IMR-90 (cell line): Measurements from ENCODE around the gene SPANXN1. TPM values are rescaled to one million over a fixed set of nuclear protein-coding genes. Genes with fewer than 3 reads are reported as not detected.

Experiments
- ATAC-seq: fragments of 200-7000 bp; cut with Tn5 transposase; 2 replicates; pipeline ENCODE4 v1.9.1; 2020; ENCODE audit warnings: low read depth, mild to moderate bottlenecking, moderate library complexity
- BruUV-seq: library from RNA; stranded (reverse); fragments of 400-500 nt; replicated peaks from 2 replicates; lab custom pipeline; 2021; lab: Mats Ljungman, UMichigan
- CTCF ChIA-PET: fragments of 300-600 bp; formaldehyde crosslinking; extraction: SDS; loops from one replicate; lab custom pipeline; 2021; ENCODE audit warnings: antibody characterized with exemption; lab: Yijun Ruan, JAX
- POLR2A ChIA-PET: fragments of 300-600 bp; sonication (Branson Sonifier 250); formaldehyde crosslinking; loops from one replicate; lab custom pipeline; 2022; ENCODE audit warnings: antibody characterized with exemption; ENCODE audit not compliant: unreplicated experiment; lab: Charles Lee
- DNase-seq: peaks from one replicate; pipeline ENCODE4 v3.0.0; 2013
- H2AFZ ChIP-seq: replicated peaks from 2 replicates; pipeline ENCODE3; 2013; ENCODE audit warnings: low read length, mild to moderate bottlenecking; ENCODE audit not compliant: poor library complexity
- H2AK5ac ChIP-seq: 2 replicates; pipeline ENCODE4 v1.6.1; 2013; ENCODE audit warnings: low read depth, low read length, inconsistent platforms
- H2AK9ac ChIP-seq: replicated peaks from 2 replicates; pipeline ENCODE3; 2013; ENCODE audit warnings: mild to moderate bottlenecking, low read depth, low read length, moderate library complexity; ENCODE audit not compliant: poor library complexity
- H2BK120ac ChIP-seq: 2 replicates; pipeline ENCODE4 v1.6.1; 2013; ENCODE audit warnings: low read depth, low read length, inconsistent platforms
- H2BK15ac ChIP-seq: 3 replicates; pipeline ENCODE4 v1.6.1; 2013; ENCODE audit warnings: low read depth, low read length, inconsistent platforms
- H2BK20ac ChIP-seq: 2 replicates; pipeline ENCODE4 v1.6.1; 2013; ENCODE audit warnings: low read depth, mild to moderate bottlenecking, inconsistent platforms, low read length, moderate library complexity
- H2BK5ac ChIP-seq: 2 replicates; pipeline ENCODE4 v1.6.1; 2013; ENCODE audit warnings: mild to moderate bottlenecking, low read depth, low read length, inconsistent platforms; ENCODE audit not compliant: poor library complexity, severe bottlenecking
- H3K14ac ChIP-seq: replicated peaks from 2 replicates; pipeline ENCODE4 v1.6.1; 2013; ENCODE audit warnings: low read depth, low read length, inconsistent platforms
- H3K18ac ChIP-seq: 2 replicates; pipeline ENCODE4 v1.6.1; 2013; ENCODE audit warnings: low read depth, low read length, control low read depth
- H3K23ac ChIP-seq: 2 replicates; pipeline ENCODE4 v1.6.1; 2013; ENCODE audit warnings: low read depth, low read length, inconsistent platforms
- H3K27ac ChIP-seq: 2 replicates; pipeline ENCODE4 v1.5.1; 2013; ENCODE audit warnings: mild to moderate bottlenecking, control low read depth, low read length; ENCODE audit not compliant: insufficient read depth
- H3K27me3 ChIP-seq: 2 replicates; pipeline ENCODE4 v1.6.1; 2013; ENCODE audit warnings: low read length; ENCODE audit not compliant: control insufficient read depth, insufficient read depth
- H3K36me3 ChIP-seq: 2 replicates; pipeline ENCODE4 v1.6.1; 2013; ENCODE audit warnings: low read length, mixed read lengths; ENCODE audit not compliant: control insufficient read depth, insufficient read depth
- H3K4ac ChIP-seq: 2 replicates; pipeline ENCODE4 v1.6.1; 2013; ENCODE audit warnings: low read depth, low read length, inconsistent platforms
- H3K4me1 ChIP-seq: 2 replicates; pipeline ENCODE4 v1.6.1; 2013; ENCODE audit warnings: low read length, mixed read lengths; ENCODE audit not compliant: control insufficient read depth, insufficient read depth
- H3K4me2 ChIP-seq: 2 replicates; pipeline ENCODE4 v1.6.1; 2013; ENCODE audit warnings: low read depth, mild to moderate bottlenecking, control low read depth, low read length, moderate library complexity
- H3K4me3 ChIP-seq: 2 replicates; pipeline ENCODE4 v1.5.1; 2013; ENCODE audit warnings: low read depth, mild to moderate bottlenecking, control low read depth, low read length, moderate library complexity; ENCODE audit not compliant: insufficient read depth
- H3K56ac ChIP-seq: 2 replicates; pipeline ENCODE4 v1.6.1; 2013; ENCODE audit warnings: low read length, inconsistent platforms; ENCODE audit not compliant: insufficient read depth; ENCODE audit errors: extremely low read depth
- H3K79me1 ChIP-seq, 2 experiments: 2 replicates each; pipeline ENCODE4 v1.6.1; 2013; ENCODE audit warnings: low read length in 2 of 2, inconsistent platforms in 1 of 2, low read depth in 1 of 2
- H3K9ac ChIP-seq: 2 replicates; pipeline ENCODE4 v1.6.1; 2013; ENCODE audit warnings: low read depth, low read length, control low read depth
- H3K9me1 ChIP-seq: 2 replicates; pipeline ENCODE4 v1.6.1; 2013; ENCODE audit warnings: low read length, inconsistent platforms; ENCODE audit not compliant: insufficient read depth
- H3K9me3 ChIP-seq: 2 replicates; pipeline ENCODE4 v1.6.1; 2013; ENCODE audit warnings: low read length; ENCODE audit not compliant: control insufficient read depth, insufficient read depth
- H4K20me1 ChIP-seq: 2 replicates; pipeline ENCODE4 v1.6.1; 2013; ENCODE audit warnings: low read length, inconsistent platforms; ENCODE audit not compliant: insufficient read depth
- H4K5ac ChIP-seq: 2 replicates; pipeline ENCODE4 v1.6.1; 2013; ENCODE audit warnings: mild to moderate bottlenecking, low read depth, low read length, control low read depth
- H4K8ac ChIP-seq, 2 experiments: 2 replicates each; pipeline ENCODE4 v1.6.1; 2013; ENCODE audit warnings: low read depth in 2 of 2, low read length in 2 of 2, control low read depth in 1 of 2, inconsistent platforms in 1 of 2
- H4K91ac ChIP-seq: 2 replicates; pipeline ENCODE4 v1.6.1; 2013; ENCODE audit warnings: low read depth, low read length, inconsistent platforms; ENCODE audit not compliant: insufficient read depth
- CEBPB ChIP-seq: IDR thresholded peaks from 2 replicates; pipeline ENCODE4 v1.6.1; 2012; ENCODE audit warnings: low read depth, low read length, improper control_type of control experiment
- CTCF ChIP-seq: conservative IDR thresholded peaks from 2 replicates; pipeline ENCODE4 v1.5.1; 2012; ENCODE audit warnings: mild to moderate bottlenecking, low read depth, low read length, improper control_type of control experiment
- RAD21 ChIP-seq: IDR thresholded peaks from 2 replicates; pipeline ENCODE4 v1.6.1; 2012; ENCODE audit warnings: low read length, improper control_type of control experiment
- WGBS, 2 experiments: methylation state at CpG; one replicate each; pipeline versions ENCODE4 v1.1.5 to v1.1.7; 2013; ENCODE audit warnings: missing lambda C conversion rate in 2 of 2; ENCODE audit not compliant: insufficient read length in 1 of 2; ENCODE audit errors: extremely low coverage in 2 of 2; 5-methylcytosine and 5-hydroxymethylcytosine counted together
- dilution Hi-C: fragments of 300-500 bp; cut with HindIII; formaldehyde crosslinking; loops from one replicate; pipeline ENCODE4 v1.14.3; 2018; ENCODE audit warnings: low sequenced_read_pairs; ENCODE audit not compliant: unreplicated experiment
- in situ Hi-C: fragments of 300-500 bp; cut with MboI; formaldehyde crosslinking; loops from 3 replicates; pipeline ENCODE4 v1.14.3; 2019; ENCODE audit warnings: low sequenced_read_pairs, inconsistent platforms, mixed read lengths
- intact Hi-C: fragments of 100-400 bp; cut with micrococcal nuclease; formaldehyde crosslinking; loops from 2 replicates; pipeline ENCODE4 v1.10.0; 2022
- polyA plus RNA-seq, 3 experiments: library from polyadenylated mRNA; depleted of rRNA; stranded (reverse); fragments of >200 nt; gene quantifications; 2 replicates each; pipeline ENCODE4 v1.2.3, GENCODE V29; 2012; ENCODE audit warnings: low replicate concordance in 1 of 3
- total RNA-seq: library from RNA; depleted of rRNA; stranded (reverse); fragments of >200 nt; gene quantifications from 2 replicates; pipeline ENCODE4 v1.2.3, GENCODE V29; 2012

The SPANXN1 gene
- total and polyA plus RNA-seq, 2 of the 4 experiments (the other 2 are of a cell fraction) = not detected

- Histone ChIP-seq H2AFZ (no peak overlapping the region), H3K9ac (no peak overlapping the region), H2AK9ac (no peak overlapping the region), H3K9me3 (no peaks in the 10 kb centered on the region), H3K36me3 (no peaks in the 10 kb centered on the region), H3K4ac (no peak overlapping the region), H2BK15ac (no peak overlapping the region), H2AK5ac (no peak overlapping the region), H3K79me1 (no peaks in the 10 kb centered on the region), H3K27me3 (no peaks in the 10 kb centered on the region), H3K23ac (no peak overlapping the region), H3K4me2 (no peak overlapping the region), H4K8ac (no peak overlapping the region), H3K18ac (no peak overlapping the region), H3K4me1 (no peaks in the 10 kb centered on the region), H4K91ac (no peak overlapping the region), H2BK20ac (no peak overlapping the region), H3K56ac (no peak overlapping the region), H3K14ac (no peak overlapping the region), H3K27ac (no peak overlapping the region), H3K4me3 (no peak overlapping the region), H4K5ac (no peak overlapping the region), H2BK5ac (no peak overlapping the region), H3K9me1 (no peaks in the 10 kb centered on the region), H4K20me1 (no peaks in the 10 kb centered on the region), H2BK120ac (no peak overlapping the region)
- in situ Hi-C loops = no loop called here
- dilution Hi-C loops = no loop called here
- no TSS peak for BruUV-seq
- WGBS, 2 experiments = no CpG with 5 or more reads among the region's 2 CpGs
- CTCF ChIA-PET = no interaction called here
- TF ChIP-seq CEBPB (no peak), CTCF (0 out of 2 replicates have a peak, but pooled peaks have one; percentile 17), RAD21 (no peak)
- ATAC-seq (no peak), DNase-seq (no peak)
- intact Hi-C loops = no loop called here
- POLR2A ChIA-PET = no interaction called here
Observed at GRCh38 chrX:145213504-145213903, 33.8 kb upstream of the SPANXN1 start.
